HepG2 (cell line): ENCODE data around the gene BUD23. TPM values are rescaled to one million over a fixed set of nuclear protein-coding genes. Genes with fewer than 3 reads are reported as not detected.

ENCODE experiments used
- ADNP ChIP-seq: sonication (generic); formaldehyde crosslinking; IDR thresholded peaks from 2 replicates; pipeline ENCODE4 v1.4.0; 2020; ENCODE audit warnings: missing genetic modification reagents
- CAMTA2 ChIP-seq: sonication (generic); formaldehyde crosslinking; IDR thresholded peaks from 2 replicates; pipeline ENCODE4 v1.4.0; 2020; ENCODE audit warnings: mild to moderate bottlenecking, missing genetic modification reagents, borderline replicate concordance
- ETV5 ChIP-seq: IDR thresholded peaks from 2 replicates; pipeline ENCODE4 v1.6.1; 2018; ENCODE audit warnings: missing biosample characterization, missing genetic modification reagents, inconsistent platforms, borderline replicate concordance
- HIVEP1 ChIP-seq: sonication (generic); formaldehyde crosslinking; IDR thresholded peaks from 2 replicates; pipeline ENCODE4 v1.4.0; 2020; ENCODE audit warnings: mild to moderate bottlenecking, missing genetic modification reagents
- MTA3 ChIP-seq: sonication (generic); formaldehyde crosslinking; IDR thresholded peaks from 2 replicates; pipeline ENCODE4 v1.4.0; 2020; ENCODE audit warnings: missing genetic modification reagents
- PHF5A ChIP-seq: IDR thresholded peaks from one replicate; pipeline ENCODE4 v1.6.1; 2018; ENCODE audit warnings: low read depth, missing genetic modification reagents; ENCODE audit not compliant: unreplicated experiment
- RBM22 ChIP-seq: fragments of 200-400 bp; formaldehyde crosslinking; optimal IDR thresholded peaks from 2 replicates; pipeline ENCODE3; 2017; ENCODE audit warnings: mild to moderate bottlenecking, low read length, moderate library complexity
- SRY ChIP-seq: sonication (generic); formaldehyde crosslinking; IDR thresholded peaks from 2 replicates; pipeline ENCODE4 v1.8.0; 2022; ENCODE audit warnings: mild to moderate bottlenecking, missing genetic modification reagents
- ZBTB3 ChIP-seq: sonication (generic); formaldehyde crosslinking; IDR thresholded peaks from 2 replicates; pipeline ENCODE4 v1.4.0; 2020; ENCODE audit warnings: low read depth, mild to moderate bottlenecking, moderate library complexity, missing genetic modification reagents, borderline replicate concordance
- ZFP36L1 ChIP-seq: sonication (generic); formaldehyde crosslinking; IDR thresholded peaks from 2 replicates; pipeline ENCODE4 v1.8.0; 2022; ENCODE audit warnings: mild to moderate bottlenecking, missing genetic modification reagents, moderate library complexity
- ZNF891 ChIP-seq: sonication (generic); formaldehyde crosslinking; IDR thresholded peaks from 2 replicates; pipeline ENCODE4 v1.5.0; 2020; ENCODE audit warnings: mild to moderate bottlenecking, missing genetic modification reagents
- ZZZ3 ChIP-seq: sonication (generic); formaldehyde crosslinking; IDR thresholded peaks from 2 replicates; pipeline ENCODE4 v1.4.0; 2020; ENCODE audit warnings: missing genetic modification reagents, mild to moderate bottlenecking, borderline replicate concordance
- polyA plus RNA-seq, 8 experiments: library from polyadenylated mRNA; depleted of rRNA in 3 of 8; stranded (reverse) in 7 of 8; unstranded in 1 of 8; fragments of >200 nt; fragmentation: Illumina TruSeq in 4 of 8; extraction: Trizol in 4 of 8; gene quantifications; 2 replicates each; pipeline versions ENCODE4 v1.2.1 to v1.2.3, GENCODE V29; 2011 to 2016; ENCODE audit warnings: low read depth in 4 of 8, missing spikeins in 1 of 8, mixed read lengths in 1 of 8; ENCODE audit not compliant: insufficient read depth in 1 of 8
- total RNA-seq, 5 experiments: library from RNA; depleted of rRNA; stranded (reverse); fragments of >200 nt; fragmentation: Illumina TruSeq; extraction: Trizol; gene quantifications; 2 replicates each; pipeline ENCODE4 v1.2.3, GENCODE V29; 2016; ENCODE audit warnings: low read depth in 1 of 5
- TF ChIP-seq, protein P1 (sequence below): sonication (generic); formaldehyde crosslinking; IDR thresholded peaks from 2 replicates; pipeline ENCODE4 v1.5.0; 2020; ENCODE audit warnings: mild to moderate bottlenecking, missing genetic modification reagents, borderline replicate concordance
- TF ChIP-seq, protein P2 (sequence below): sonication (generic); formaldehyde crosslinking; IDR thresholded peaks from 2 replicates; pipeline ENCODE4 v1.5.0; 2020; ENCODE audit warnings: mild to moderate bottlenecking, missing genetic modification reagents
- TF ChIP-seq, protein P3 (sequence below): sonication (generic); formaldehyde crosslinking; IDR thresholded peaks from 2 replicates; pipeline ENCODE4 v1.5.1; 2020; ENCODE audit warnings: missing genetic modification reagents, mild to moderate bottlenecking, borderline replicate concordance

BUD23 gene
- total and polyA plus RNA-seq, 2 of the 13 experiments (the other 11 are each of a cell fraction or from before 2014, with no cell fraction given), result 47.5 to 54.5 TPM

DNA sequence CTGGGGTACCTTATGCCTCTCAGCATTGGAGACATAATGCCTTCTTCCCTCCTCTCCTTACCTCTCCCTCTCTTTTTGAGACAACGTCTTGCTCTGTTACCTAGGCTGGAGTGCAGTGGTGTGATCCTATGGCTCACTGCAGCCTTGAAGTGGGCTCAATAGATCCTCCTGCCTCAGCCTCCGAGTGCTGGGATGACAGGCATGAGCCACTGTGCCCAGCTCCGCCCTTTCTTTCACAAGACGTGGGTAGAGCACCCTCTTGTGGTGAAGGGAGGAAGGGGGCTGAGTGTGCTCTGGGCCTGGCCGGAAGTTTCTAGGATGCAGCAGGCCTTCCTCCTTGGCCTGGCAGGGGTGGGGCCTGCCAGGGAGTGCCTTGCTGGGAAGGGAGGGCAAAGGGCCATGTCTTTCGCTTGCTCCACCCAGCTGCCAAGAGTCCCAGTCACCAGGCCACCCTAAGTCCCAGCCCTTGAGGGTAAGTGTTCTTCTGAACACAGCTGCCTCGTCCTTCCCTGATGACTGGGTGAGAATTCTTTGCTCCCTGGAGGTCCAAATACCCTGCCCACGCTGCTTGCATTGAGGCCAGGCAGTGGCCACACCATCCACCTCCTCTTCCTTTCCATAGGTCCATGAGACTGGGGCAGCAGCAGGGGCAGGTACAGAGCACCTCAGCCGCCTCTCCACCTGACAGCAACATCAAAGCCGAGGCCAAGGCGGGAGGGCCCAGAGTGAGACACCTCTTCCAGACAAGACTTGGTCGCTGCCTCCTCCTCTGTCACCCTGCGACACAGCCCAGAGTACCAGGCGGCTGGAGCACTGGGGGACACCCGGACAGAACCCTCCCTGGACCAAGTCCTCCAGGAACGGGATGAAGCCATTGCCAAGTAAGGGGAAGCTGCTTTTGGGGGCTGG is 51.5 kb downstream of the BUD23 start (continued):
- TF ChIP-seq, protein P1, sequence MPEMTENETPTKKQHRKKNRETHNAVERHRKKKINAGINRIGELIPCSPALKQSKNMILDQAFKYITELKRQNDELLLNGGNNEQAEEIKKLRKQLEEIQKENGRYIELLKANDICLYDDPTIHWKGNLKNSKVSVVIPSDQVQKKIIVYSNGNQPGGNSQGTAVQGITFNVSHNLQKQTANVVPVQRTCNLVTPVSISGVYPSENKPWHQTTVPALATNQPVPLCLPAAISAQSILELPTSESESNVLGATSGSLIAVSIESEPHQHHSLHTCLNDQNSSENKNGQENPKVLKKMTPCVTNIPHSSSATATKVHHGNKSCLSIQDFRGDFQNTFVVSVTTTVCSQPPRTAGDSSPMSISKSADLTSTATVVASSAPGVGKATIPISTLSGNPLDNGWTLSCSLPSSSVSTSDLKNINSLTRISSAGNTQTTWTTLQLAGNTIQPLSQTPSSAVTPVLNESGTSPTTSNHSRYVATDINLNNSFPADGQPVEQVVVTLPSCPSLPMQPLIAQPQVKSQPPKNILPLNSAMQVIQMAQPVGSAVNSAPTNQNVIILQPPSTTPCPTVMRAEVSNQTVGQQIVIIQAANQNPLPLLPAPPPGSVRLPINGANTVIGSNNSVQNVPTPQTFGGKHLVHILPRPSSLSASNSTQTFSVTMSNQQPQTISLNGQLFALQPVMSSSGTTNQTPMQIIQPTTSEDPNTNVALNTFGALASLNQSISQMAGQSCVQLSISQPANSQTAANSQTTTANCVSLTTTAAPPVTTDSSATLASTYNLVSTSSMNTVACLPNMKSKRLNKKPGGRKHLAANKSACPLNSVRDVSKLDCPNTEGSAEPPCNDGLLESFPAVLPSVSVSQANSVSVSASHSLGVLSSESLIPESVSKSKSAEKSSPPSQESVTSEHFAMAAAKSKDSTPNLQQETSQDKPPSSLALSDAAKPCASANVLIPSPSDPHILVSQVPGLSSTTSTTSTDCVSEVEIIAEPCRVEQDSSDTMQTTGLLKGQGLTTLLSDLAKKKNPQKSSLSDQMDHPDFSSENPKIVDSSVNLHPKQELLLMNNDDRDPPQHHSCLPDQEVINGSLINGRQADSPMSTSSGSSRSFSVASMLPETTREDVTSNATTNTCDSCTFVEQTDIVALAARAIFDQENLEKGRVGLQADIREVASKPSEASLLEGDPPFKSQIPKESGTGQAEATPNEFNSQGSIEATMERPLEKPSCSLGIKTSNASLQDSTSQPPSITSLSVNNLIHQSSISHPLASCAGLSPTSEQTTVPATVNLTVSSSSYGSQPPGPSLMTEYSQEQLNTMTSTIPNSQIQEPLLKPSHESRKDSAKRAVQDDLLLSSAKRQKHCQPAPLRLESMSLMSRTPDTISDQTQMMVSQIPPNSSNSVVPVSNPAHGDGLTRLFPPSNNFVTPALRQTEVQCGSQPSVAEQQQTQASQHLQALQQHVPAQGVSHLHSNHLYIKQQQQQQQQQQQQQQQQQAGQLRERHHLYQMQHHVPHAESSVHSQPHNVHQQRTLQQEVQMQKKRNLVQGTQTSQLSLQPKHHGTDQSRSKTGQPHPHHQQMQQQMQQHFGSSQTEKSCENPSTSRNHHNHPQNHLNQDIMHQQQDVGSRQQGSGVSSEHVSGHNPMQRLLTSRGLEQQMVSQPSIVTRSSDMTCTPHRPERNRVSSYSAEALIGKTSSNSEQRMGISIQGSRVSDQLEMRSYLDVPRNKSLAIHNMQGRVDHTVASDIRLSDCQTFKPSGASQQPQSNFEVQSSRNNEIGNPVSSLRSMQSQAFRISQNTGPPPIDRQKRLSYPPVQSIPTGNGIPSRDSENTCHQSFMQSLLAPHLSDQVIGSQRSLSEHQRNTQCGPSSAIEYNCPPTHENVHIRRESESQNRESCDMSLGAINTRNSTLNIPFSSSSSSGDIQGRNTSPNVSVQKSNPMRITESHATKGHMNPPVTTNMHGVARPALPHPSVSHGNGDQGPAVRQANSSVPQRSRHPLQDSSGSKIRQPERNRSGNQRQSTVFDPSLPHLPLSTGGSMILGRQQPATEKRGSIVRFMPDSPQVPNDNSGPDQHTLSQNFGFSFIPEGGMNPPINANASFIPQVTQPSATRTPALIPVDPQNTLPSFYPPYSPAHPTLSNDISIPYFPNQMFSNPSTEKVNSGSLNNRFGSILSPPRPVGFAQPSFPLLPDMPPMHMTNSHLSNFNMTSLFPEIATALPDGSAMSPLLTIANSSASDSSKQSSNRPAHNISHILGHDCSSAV (CRISPR knock-in tag), result no peak
- TF ChIP-seq, protein P2, sequence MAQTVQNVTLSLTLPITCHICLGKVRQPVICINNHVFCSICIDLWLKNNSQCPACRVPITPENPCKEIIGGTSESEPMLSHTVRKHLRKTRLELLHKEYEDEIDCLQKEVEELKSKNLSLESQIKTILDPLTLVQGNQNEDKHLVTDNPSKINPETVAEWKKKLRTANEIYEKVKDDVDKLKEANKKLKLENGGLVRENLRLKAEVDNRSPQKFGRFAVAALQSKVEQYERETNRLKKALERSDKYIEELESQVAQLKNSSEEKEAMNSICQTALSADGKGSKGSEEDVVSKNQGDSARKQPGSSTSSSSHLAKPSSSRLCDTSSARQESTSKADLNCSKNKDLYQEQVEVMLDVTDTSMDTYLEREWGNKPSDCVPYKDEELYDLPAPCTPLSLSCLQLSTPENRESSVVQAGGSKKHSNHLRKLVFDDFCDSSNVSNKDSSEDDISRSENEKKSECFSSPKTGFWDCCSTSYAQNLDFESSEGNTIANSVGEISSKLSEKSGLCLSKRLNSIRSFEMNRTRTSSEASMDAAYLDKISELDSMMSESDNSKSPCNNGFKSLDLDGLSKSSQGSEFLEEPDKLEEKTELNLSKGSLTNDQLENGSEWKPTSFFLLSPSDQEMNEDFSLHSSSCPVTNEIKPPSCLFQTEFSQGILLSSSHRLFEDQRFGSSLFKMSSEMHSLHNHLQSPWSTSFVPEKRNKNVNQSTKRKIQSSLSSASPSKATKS (CRISPR knock-in tag), result no peak
- TF ChIP-seq MTA3 (CRISPR knock-in tag) (no peak), ZNF891 (peak; percentile 66; the same call in 1 of the 2 replicates), SRY (CRISPR knock-in tag) (peak; percentile 38; the same call in 1 of the 2 replicates), PHF5A (peak; percentile 78), HIVEP1 (CRISPR knock-in tag) (no peak), ETV5 (CRISPR knock-in tag) (peak; percentile 91; the same call in 1 of the 2 replicates), ZBTB3 (CRISPR knock-in tag) (no peak), CAMTA2 (CRISPR knock-in tag) (no peak), ZZZ3 (CRISPR knock-in tag) (peak; percentile 43; the same call in 1 of the 2 replicates), ADNP (CRISPR knock-in tag) (no peak; the same call in 1 of the 2 replicates), ZFP36L1 (CRISPR knock-in tag) (no peak), RBM22 (peak; percentile 17)
- TF ChIP-seq, protein P3, sequence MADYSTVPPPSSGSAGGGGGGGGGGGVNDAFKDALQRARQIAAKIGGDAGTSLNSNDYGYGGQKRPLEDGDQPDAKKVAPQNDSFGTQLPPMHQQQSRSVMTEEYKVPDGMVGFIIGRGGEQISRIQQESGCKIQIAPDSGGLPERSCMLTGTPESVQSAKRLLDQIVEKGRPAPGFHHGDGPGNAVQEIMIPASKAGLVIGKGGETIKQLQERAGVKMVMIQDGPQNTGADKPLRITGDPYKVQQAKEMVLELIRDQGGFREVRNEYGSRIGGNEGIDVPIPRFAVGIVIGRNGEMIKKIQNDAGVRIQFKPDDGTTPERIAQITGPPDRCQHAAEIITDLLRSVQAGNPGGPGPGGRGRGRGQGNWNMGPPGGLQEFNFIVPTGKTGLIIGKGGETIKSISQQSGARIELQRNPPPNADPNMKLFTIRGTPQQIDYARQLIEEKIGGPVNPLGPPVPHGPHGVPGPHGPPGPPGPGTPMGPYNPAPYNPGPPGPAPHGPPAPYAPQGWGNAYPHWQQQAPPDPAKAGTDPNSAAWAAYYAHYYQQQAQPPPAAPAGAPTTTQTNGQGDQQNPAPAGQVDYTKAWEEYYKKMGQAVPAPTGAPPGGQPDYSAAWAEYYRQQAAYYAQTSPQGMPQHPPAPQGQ (CRISPR knock-in tag), result no peak
